RWPE1 (cell line): ENCODE results near the gene AMER2.

Experiments
- CTCF ChIA-PET: fragments of 350-600 bp; sonication (Branson Sonifier 250); formaldehyde crosslinking; extraction: SDS; loops from one replicate; lab custom pipeline; 2021; lab: Yijun Ruan, JAX
- POLR2A ChIA-PET: fragments of 400-600 bp; formaldehyde crosslinking; extraction: SDS; loops from one replicate; lab custom pipeline; 2020; ENCODE audit warnings: antibody characterized with exemption; ENCODE audit not compliant: low non-redundant PET; lab: Yijun Ruan, JAX
- DNase-seq: peaks from one replicate; pipeline ENCODE4 v3.0.0; 2012; ENCODE audit warnings: low spot score
- H3K27ac ChIP-seq: fragments of 450-650 bp; 2 replicates; pipeline ENCODE4 v1.5.1; 2017
- TF ChIP-seq, protein P1 (sequence below): fragments of 450-650 bp; conservative IDR thresholded peaks from 2 replicates; pipeline ENCODE4 v1.5.1; 2017; ENCODE audit warnings: low read depth, mild to moderate bottlenecking

AMER2 gene

DNA sequence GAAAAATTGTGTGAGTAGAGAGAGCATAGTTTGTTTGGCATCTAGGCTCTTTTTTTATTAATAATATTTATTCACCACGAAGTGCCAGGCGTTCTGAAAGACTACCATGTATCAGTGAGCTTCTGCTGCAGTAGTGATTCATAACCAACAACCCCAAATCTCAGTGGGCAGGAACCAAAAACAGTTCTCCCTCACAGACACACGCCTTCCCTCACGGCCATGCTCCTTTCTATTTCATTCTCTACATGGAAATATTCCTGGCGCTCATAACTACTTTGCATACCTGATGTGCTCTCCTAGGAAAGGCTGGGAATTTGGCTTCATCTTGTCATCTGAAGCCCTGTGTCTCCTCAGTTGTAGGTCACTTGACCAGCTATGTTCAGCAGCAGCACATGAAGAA is 26.6 kb upstream of the AMER2 start:
- TF ChIP-seq, protein P1, sequence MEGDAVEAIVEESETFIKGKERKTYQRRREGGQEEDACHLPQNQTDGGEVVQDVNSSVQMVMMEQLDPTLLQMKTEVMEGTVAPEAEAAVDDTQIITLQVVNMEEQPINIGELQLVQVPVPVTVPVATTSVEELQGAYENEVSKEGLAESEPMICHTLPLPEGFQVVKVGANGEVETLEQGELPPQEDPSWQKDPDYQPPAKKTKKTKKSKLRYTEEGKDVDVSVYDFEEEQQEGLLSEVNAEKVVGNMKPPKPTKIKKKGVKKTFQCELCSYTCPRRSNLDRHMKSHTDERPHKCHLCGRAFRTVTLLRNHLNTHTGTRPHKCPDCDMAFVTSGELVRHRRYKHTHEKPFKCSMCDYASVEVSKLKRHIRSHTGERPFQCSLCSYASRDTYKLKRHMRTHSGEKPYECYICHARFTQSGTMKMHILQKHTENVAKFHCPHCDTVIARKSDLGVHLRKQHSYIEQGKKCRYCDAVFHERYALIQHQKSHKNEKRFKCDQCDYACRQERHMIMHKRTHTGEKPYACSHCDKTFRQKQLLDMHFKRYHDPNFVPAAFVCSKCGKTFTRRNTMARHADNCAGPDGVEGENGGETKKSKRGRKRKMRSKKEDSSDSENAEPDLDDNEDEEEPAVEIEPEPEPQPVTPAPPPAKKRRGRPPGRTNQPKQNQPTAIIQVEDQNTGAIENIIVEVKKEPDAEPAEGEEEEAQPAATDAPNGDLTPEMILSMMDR: no peak
- ChIA-PET POLR2A (no interaction called here), CTCF (interaction anchor here (0.6 kb wide), 1 partner anchor 143 kb away, joined by 3 read pairs; no protein-coding TSS in a partner anchor)
- H3K27ac ChIP-seq: no peak overlapping the region
- no peak for DNase-seq

DNA sequence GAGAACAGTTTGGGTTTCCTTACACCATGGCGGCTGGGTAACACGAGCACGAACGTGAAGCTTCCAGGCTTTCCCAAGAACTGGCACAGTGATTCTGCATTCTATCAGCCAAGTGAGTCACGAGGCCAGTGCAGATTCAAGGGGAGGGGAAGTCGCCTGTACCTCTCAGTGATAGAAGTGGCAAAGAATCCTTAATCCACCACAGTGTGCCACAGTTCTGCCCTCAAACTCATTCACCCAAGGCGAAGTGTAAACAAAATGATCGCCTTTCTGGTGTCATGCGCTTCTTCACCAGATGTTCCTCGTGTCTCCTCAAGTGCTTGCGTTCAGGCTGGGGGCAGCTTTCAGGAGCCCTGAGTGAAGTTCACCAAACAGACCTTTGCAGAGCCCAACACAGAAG is 24.9 kb upstream of the AMER2 start:
- no peak overlapping the region for H3K27ac ChIP-seq
- no peak for DNase-seq
- POLR2A ChIA-PET: no interaction called here
- TF ChIP-seq, protein P1: no peak
- CTCF ChIA-PET: no interaction called here

DNA sequence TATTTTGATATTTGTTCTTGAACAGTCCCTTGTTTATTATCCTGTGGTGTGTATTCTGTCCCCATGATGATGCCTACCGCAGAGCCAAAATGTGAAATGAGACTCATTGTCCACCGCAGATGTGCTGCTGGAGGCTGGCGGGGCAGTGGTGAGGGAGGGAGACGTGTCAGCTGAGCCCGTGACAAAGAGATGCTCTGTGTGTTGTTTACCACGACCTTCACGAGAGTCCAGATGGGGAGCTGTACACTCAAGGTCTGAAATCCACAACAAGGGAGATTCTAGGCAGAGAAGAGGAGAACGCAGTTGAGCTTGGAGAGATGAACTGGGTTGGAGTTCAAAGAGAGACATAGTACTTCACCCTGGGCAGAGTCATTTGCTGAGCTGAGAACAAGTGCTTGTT is 20.8 kb upstream of the AMER2 start:
- ChIA-PET POLR2A (no interaction called here), CTCF (no interaction called here)
- no peak overlapping the region for H3K27ac ChIP-seq
- TF ChIP-seq, protein P1: no peak
- no peak for DNase-seq

DNA sequence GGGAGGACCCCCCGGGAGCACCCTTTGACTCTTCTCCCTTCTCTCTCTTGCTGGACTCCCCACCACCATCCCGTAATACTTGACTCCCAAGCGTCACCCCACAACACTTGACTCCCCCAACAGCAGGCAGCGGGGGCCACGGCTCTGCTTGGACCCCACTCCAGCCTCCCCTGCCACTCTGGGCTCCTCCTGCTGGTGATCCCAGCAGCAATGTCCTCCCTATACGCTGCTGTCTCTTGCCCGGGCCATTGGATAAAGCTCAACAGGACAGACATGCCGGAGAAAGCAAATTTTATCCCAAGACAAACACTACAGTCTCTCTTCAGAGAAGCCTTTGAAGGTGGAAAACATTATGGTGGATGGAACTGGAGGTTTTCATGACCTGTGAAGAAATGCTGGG is 20.4 kb upstream of the AMER2 start:
- TF ChIP-seq, protein P1: no peak
- no peak overlapping the region for H3K27ac ChIP-seq
- no peak for DNase-seq
- ChIA-PET CTCF (no interaction called here), POLR2A (no interaction called here)

DNA sequence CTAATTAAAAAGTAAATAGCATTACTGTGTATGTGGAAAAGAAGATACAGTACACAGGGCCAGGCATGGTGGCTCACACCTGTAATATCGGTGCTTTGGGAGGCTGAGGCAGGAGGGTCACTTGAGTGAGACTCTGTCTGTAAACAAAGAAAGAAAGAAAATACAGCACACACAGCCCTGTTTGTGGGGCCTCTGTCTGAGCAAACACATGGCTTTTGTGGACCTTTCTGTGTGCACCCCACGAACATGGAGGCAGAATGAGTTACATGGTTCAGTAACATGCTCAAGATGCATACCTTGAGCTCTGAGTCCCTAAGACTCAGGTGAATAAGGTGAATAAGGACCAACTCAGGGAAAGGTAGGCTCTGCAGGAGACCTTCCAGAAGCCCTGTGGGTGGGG is 20.0 kb upstream of the AMER2 start:
- TF ChIP-seq, protein P1: no peak
- POLR2A ChIA-PET: no interaction called here
- no peak overlapping the region for H3K27ac ChIP-seq
- CTCF ChIA-PET: no interaction called here
- DNase-seq: no peak

DNA sequence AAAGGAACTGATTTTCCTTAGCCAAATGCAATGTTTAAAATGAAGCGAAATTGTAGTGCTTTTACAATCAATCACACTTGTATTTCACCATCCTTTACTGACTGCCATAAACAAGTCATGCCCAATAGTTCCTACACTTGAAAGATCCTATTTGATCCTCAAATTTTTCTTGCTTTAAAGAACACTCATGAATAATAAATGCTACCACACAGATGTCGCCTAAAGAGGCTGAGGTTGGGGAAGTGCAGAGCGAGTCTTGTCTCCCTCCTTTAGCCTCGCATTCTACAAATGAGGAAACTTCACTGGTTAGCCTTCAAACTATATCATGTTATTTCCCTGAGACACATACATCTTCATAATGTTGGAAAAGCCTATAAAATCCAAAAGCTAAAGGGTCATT is 18.7 kb upstream of the AMER2 start:
- POLR2A ChIA-PET: no interaction called here

More for the DNA sequence above, 18.7 kb upstream of the AMER2 start:
- CTCF ChIA-PET: no interaction called here
- TF ChIP-seq, protein P1: no peak
- no peak overlapping the region for H3K27ac ChIP-seq
- no peak for DNase-seq
